Measurements from ENCODE around the gene TREML2.
A peak's percentile ranks its signal among the peaks of the same experiment; 100 is the strongest.
"Not testable (repeated sequence)": the region's sequence is repeated elsewhere in the genome, so short reads cannot be mapped to it uniquely, and the experiment has no call there.

The TREML2 gene

DNA sequence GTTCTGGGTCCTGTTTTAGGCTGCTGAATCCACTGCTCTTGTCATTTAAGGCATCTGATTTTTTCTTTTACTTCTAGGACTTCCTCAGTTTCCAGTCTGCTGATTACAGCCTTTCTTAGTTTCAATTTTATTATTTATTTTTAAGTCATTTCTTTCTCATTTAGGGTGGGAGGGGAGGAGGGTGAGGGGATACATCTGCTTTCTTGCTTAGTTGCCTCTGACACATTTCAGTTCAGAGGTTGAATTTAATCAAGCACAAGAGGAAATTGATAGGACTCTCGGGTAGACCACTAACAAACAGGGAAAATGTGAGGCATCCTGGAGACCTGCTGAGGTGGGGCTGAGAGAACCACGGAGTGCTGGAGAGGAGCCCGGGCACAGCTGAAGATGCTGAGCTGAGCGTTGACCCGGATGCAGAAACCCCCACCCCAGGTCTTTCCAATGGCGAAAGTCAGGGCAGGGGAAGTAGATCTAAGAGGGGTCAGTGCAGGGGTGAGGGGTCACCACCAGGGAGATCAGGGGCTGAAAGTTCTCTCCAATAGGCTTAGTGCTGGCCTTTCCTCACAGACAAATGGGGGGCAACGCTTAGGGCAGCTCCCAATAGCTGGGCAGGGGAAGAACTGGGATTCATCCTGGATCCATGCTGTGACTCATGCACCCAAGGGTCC, 7.6 kb upstream of the TREML2 start:
- DNase-seq: no peak

GRCh38 chr6:41204156-41204555, 3.2 kb upstream of the TREML2 start:
- no peak for DNase-seq

- no peak for DNase-seq
Measured at GRCh38 chr6:41201764-41202173, 820 bp upstream of the TREML2 start.

- DNase-seq: peak; percentile 18
Measured at GRCh38 chr6:41200296-41200900, 551 bp downstream of the TREML2 start.

- no peak for DNase-seq
Measured at GRCh38 chr6:41199552-41200246, 1.2 kb downstream of the TREML2 start.

DNA sequence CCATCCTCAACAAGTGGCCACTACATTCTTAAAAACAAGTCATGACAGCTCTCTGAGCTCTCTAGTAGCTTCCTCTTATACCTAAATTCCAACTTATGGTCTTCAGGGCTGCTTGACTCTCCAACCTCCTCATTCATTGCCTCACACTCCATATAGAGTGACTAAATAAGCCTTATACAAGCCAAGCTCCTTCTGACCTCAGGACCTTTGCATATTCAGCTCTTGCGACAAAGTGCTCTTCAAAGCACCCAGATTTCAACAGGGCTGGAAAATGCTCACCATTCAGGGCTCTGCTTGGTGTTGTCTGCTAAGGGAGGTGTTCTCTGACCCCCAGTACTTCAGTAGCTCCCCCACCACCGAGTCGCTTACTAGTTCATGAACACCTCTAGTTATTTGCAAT, 3.7 kb downstream of the TREML2 start:
- no peak for DNase-seq

DNA sequence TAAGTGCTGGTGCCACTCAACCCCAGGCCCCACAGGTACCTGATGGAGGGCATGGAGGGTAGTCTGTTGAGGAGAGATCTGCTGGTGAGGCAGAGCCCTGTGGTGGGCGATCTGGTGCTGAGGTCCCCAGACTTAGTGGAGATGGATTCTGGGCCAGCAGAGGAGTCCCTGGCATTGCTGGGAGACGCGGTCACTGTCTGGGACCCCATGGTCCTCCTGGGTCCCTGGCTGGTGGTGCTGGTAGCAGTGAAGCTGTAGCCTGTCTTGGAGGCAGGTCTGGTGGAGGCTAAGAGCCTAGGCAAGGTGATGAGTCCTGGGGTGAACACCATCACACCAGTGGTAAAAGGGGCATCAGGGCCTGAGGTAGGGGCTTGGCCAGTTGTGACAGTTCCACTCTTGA, 6.6 kb downstream of the TREML2 start:
- no peak for DNase-seq

GRCh38 chr6:41193884-41194283, 7.1 kb downstream of the TREML2 start:
- DNase-seq: no peak

- no peak for DNase-seq
Measured at GRCh38 chr6:41193171-41193734, 7.7 kb downstream of the TREML2 start.

DNA sequence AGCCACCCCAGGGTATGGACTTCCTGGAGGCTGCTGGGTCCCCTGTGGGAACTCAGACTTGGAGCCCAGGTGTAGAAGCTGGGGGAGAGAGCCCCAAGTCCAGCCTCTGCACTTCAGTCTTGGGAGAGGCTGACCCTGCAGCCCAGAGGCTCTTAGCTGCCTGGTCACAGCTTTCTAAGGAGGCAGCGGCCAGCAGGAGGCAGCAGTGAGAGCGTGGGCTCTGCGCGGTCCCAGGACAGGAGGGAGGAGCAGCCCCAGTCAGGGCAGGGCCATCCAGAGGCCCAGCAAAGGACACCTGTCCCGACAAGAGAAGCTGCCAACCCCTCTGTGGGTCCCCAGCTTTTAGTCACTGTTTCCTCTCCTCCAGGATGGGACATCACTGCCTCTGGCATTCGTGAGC, 9.4 kb downstream of the TREML2 start:
- no peak for DNase-seq

DNA sequence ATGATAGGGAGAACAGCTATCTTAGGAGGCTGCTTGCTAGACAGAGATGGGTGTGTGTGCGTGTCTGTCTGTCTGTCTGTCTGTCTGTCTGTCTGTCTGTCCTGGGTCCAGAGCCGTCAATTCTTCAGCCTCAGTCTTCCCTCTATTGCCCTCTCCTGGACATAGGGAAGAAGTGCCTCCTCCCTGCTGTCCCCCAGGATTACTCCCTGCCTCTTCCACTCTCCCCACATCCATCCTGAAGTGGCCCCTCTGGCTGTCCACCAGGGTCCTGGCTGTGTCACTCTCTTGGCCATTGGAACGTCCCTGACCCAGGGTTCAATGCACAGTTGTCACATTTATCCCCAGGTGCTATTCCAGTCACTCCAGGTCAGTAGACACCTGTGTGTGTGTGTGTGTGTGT, 10.2 kb downstream of the TREML2 start:
- DNase-seq: no peak

DNA sequence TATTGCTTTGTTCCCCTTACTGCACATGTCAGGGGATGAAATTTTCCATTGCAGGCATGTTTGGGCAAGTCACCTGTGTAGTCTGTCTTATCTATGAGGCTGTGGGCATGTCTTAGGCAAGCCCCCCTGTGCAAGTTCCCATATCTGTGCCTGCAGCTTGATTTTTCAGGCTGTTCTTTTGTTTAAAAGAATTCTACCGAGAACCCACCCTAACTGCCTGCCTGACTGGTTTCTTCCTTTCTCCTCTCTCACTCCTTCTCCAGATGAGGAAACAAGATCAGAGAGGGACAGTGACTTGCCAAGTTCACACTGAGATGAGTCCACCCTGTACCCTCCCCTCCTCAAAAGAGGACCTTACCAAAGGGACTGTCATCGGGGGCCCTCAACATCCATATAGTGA, 11.0 kb downstream of the TREML2 start:
- no peak for DNase-seq

DNA sequence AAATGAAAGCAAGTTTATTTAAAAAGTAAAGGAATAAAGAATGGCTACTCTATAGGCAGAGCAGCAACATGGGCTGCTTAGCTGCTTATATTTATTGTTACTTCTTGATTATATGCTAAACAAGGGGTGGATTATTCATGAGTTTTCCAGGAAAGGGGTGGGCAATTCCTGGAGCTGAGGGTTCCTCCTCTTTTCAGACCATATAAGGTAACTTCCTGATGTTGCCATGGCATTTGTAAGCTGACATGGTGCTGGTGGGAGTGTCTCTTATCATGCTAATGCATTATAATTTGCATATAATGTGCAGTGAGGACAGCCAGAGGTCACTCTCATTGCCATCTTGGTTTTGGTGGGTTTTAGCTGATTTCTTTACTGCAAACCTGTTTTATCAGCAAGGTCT, 11.9 kb downstream of the TREML2 start:
- not testable (repeated sequence) for DNase-seq

- DNase-seq: no peak
Measured at GRCh38 chr6:41187924-41188886, 12.7 kb downstream of the TREML2 start.

DNA sequence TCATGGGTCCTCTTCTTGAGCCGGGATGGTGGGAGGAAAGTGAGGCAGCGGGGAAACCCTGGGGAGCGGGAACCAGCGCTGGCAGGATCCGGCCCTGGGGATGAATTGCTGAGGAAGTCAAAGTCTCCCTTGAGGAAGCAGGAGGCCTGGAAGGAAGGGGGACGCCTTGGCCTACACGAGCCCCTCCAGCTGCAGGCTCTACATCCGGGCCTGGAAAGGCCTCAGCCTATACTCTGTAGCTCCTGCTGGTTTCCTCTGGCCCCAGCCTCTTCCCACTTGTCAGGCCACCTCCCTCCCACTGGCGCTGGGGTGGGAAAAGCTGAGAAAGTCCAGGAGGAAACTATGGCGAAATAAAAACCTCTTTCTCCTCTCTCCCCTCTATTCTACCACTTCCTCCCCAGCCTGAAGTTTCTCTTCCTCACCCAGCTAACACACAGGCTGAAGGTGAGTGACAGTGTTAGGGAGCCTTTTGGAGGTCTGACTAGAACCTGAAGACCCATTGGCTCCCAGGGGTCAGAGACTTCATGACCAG, 14.9 kb downstream of the TREML2 start:
- no peak for DNase-seq

GRCh38 chr6:41184761-41185160, 16.2 kb downstream of the TREML2 start:
- no peak for DNase-seq

DNA sequence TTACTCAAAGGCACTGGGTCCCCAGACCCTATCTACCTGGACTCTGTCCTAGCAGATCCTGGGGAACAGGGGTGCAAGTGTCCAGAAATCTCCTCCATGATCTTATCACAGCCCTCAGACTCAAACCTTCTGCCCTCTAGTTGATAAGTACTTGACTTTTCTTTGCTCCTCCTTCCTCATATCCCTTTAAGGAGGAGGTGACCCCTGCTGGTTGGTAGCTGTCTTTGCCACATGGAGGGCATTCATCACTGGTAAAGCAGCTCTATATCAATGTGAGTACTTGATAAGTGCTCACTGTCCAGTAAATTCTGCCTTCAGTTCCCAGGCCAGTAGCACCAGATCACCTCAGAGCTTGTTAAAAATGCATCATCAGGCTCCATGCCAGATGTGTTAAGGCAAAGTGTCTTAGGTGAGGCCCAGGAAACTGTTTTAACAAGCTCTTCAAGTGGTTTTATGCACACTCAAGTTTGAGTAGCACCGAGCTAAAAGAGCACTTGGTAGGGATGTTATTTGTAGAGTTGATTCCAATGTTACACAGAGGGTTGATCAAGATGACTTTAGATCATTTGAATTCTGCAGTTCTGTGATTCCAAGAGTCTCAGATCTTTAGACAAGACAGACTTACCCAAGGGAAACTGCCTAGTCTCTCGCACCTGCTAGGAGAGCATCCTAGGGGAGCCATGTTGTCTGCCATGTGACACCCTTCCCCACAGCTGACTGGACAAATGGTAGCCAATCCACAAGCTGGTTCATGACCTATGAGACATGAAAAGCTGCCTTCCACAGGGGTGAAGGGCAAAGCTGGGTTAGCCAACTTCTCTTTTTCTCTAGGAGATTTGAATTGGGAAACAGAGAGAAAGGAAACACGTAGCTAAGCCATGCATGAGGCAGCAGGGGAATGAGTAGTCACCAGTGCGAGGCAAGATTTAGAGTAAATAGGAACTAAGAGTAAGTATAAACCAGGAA, 18.6 kb downstream of the TREML2 start:
- DNase-seq: peak; percentile 22

DNA sequence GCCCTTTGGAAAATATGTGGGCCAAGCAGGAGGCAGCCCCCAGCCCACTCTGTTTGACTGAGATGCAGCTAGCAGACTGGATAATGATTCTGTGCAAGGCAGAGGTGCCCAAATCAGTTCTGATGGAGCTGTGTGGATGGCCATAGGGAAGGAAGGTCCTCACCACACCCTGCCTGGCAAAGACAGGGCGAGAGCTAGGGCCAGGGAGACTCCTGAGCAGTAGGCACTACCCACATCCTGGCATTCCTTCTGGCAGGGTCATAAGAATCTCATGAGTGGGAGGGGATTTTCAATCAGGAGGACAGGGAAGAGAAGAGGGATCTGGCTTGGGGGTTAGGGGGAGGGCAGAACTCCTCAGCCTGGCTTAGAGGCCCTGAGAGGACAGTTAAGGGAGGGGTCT, 19.4 kb downstream of the TREML2 start:
- no peak for DNase-seq

GRCh38 chr6:41179163-41179562, 21.8 kb downstream of the TREML2 start:
- no peak for DNase-seq

DNA sequence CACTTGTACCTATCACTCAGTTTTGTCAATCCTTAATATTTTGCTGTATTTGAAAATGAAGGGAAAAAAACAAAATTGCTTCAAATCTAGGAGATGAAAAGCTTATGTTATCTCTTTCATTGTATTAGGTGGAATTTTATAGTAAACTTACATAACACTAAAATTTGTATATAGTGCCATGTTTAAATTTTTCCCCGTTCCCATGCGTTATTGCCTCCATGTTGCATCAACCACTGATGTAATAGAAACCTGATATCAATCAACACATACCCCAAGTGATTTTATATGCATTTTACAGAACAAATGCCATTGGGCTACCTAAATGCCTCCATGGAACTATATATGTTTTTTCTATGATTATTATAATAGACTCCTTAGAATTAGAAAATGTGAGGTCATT, 23.3 kb downstream of the TREML2 start:
- no peak for DNase-seq

DNA sequence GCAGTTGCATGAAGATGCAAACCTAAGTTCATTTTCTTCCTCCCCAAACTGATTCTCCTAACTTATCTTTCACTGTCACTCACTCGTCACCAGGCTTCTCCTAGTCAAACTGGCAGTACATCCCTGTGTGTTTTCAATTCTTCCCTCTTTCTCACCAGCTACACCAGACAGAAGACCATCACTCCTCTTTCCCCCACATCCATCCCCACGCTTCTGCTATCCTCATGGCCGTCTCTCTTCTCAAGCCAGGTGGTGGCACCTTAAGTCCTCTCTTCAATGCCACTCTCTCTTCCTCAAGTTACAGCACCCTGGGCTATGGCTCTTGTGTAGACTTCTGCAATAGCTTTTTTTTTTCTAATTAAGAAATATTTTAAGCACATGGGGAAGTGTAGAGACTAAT, 23.7 kb downstream of the TREML2 start:
- no peak for DNase-seq
